Activated T-cell treated with anti-CD3 and anti-CD28 coated beads, Interleukin-2, amount 50 U/mL, for 24 hours (primary cell): ENCODE results near the gene RAD51B.

Experiments used
- DNase-seq: peaks from one replicate; pipeline ENCODE4 v3.0.0-alpha.2; 2020
- H3K27ac Mint-ChIP-seq: 2 replicates; pipeline ENCODE4 v1.8.0; 2020; ENCODE audit warnings: mild to moderate bottlenecking, mixed read lengths
- H3K27me3 Mint-ChIP-seq: 2 replicates; pipeline ENCODE4 v1.8.0; 2020; ENCODE audit warnings: mixed read lengths
- H3K36me3 Mint-ChIP-seq: 2 replicates; pipeline ENCODE4 v1.8.0; 2020; ENCODE audit warnings: low read depth, mixed read lengths
- H3K4me1 Mint-ChIP-seq: 2 replicates; pipeline ENCODE4 v1.8.0; 2020; ENCODE audit warnings: low read depth, mixed read lengths
- H3K4me3 Mint-ChIP-seq: 2 replicates; pipeline ENCODE4 v1.8.0; 2020; ENCODE audit warnings: mild to moderate bottlenecking, moderate library complexity, mixed read lengths
- H3K9me3 Mint-ChIP-seq: 2 replicates; pipeline ENCODE4 v1.8.0; 2020; ENCODE audit warnings: mixed read lengths

The RAD51B gene

GRCh38 chr14:68663385-68664076 is 844.0 kb downstream of the RAD51B start:
- no peaks in the 10 kb centered on the region for H3K27me3 Mint-ChIP-seq
- peaks cover 60% of the 10 kb centered on the region for H3K4me1 Mint-ChIP-seq
- peak overlapping the region; percentile 44 for H3K4me3 Mint-ChIP-seq

GRCh38 chr14:68664225-68664681 is 844.7 kb downstream of the RAD51B start:
- Mint-ChIP-seq H3K36me3 (no peaks in the 10 kb centered on the region), H3K4me3 (peak overlapping the region; percentile 44), H3K9me3 (peaks cover 7% of the 10 kb centered on the region), H3K27me3 (no peaks in the 10 kb centered on the region), H3K4me1 (peaks cover 60% of the 10 kb centered on the region), H3K27ac (peak overlapping the region; percentile 80)
- no peak for DNase-seq

More at GRCh38 chr14:68663385-68664076, 844.0 kb downstream of the RAD51B start:
- peaks cover 7% of the 10 kb centered on the region for H3K9me3 Mint-ChIP-seq
- H3K36me3 Mint-ChIP-seq, result no peaks in the 10 kb centered on the region
- peak; percentile 64 for DNase-seq
- peak overlapping the region; percentile 80 for H3K27ac Mint-ChIP-seq

GRCh38 chr14:68665131-68665530 is 845.6 kb downstream of the RAD51B start:
- peaks cover 60% of the 10 kb centered on the region for H3K4me1 Mint-ChIP-seq
- no peak for DNase-seq
- H3K9me3 Mint-ChIP-seq, result peaks cover 7% of the 10 kb centered on the region
- no peak overlapping the region for H3K4me3 Mint-ChIP-seq
- no peaks in the 10 kb centered on the region for H3K27me3 Mint-ChIP-seq
- peak overlapping the region; percentile 80 for H3K27ac Mint-ChIP-seq
- H3K36me3 Mint-ChIP-seq, result no peaks in the 10 kb centered on the region

GRCh38 chr14:68665792-68666204 is 846.2 kb downstream of the RAD51B start:
- Mint-ChIP-seq H3K9me3 (peaks cover 7% of the 10 kb centered on the region), H3K36me3 (no peaks in the 10 kb centered on the region), H3K4me1 (peaks cover 56% of the 10 kb centered on the region), H3K4me3 (no peak overlapping the region), H3K27me3 (no peaks in the 10 kb centered on the region), H3K27ac (no peak overlapping the region)
- no peak for DNase-seq

- Mint-ChIP-seq H3K36me3 (no peaks in the 10 kb centered on the region), H3K4me3 (no peak overlapping the region), H3K9me3 (peaks cover 7% of the 10 kb centered on the region), H3K27me3 (no peaks in the 10 kb centered on the region), H3K4me1 (peaks cover 53% of the 10 kb centered on the region), H3K27ac (no peak overlapping the region)
- DNase-seq, result no peak
These were observed 846.7 kb downstream of the RAD51B start for GRCh38 chr14:68666236-68666635.

GRCh38 chr14:68666899-68667298 is 847.3 kb downstream of the RAD51B start:
- H3K4me1 Mint-ChIP-seq, result peaks cover 49% of the 10 kb centered on the region

GRCh38 chr14:68667313-68667791 is 847.8 kb downstream of the RAD51B start:
- Mint-ChIP-seq H3K27ac (no peak overlapping the region), H3K4me3 (no peak overlapping the region), H3K27me3 (no peaks in the 10 kb centered on the region), H3K9me3 (peaks cover 5% of the 10 kb centered on the region), H3K36me3 (no peaks in the 10 kb centered on the region), H3K4me1 (peaks cover 44% of the 10 kb centered on the region)
- no peak for DNase-seq

More at GRCh38 chr14:68666899-68667298, 847.3 kb downstream of the RAD51B start:
- Mint-ChIP-seq H3K9me3 (peaks cover 7% of the 10 kb centered on the region), H3K27ac (no peak overlapping the region), H3K4me3 (no peak overlapping the region), H3K27me3 (no peaks in the 10 kb centered on the region), H3K36me3 (no peaks in the 10 kb centered on the region)
- no peak for DNase-seq

GRCh38 chr14:68668028-68668427 is 848.4 kb downstream of the RAD51B start:
- H3K27ac Mint-ChIP-seq, result no peak overlapping the region
- no peaks in the 10 kb centered on the region for H3K36me3 Mint-ChIP-seq
- peaks cover 42% of the 10 kb centered on the region for H3K4me1 Mint-ChIP-seq
- peaks cover 5% of the 10 kb centered on the region for H3K9me3 Mint-ChIP-seq
- H3K4me3 Mint-ChIP-seq, result no peak overlapping the region
- no peak for DNase-seq
- H3K27me3 Mint-ChIP-seq, result no peaks in the 10 kb centered on the region

- no peak for DNase-seq
- Mint-ChIP-seq H3K36me3 (no peaks in the 10 kb centered on the region), H3K4me3 (no peak overlapping the region), H3K27ac (no peak overlapping the region), H3K4me1 (peaks cover 37% of the 10 kb centered on the region), H3K9me3 (peaks cover 5% of the 10 kb centered on the region), H3K27me3 (no peaks in the 10 kb centered on the region)
These were observed 849.0 kb downstream of the RAD51B start for GRCh38 chr14:68668531-68668930.

GRCh38 chr14:68669111-68669511 is 849.5 kb downstream of the RAD51B start:
- H3K4me1 Mint-ChIP-seq, result peaks cover 31% of the 10 kb centered on the region
- H3K4me3 Mint-ChIP-seq, result no peak overlapping the region
- no peak overlapping the region for H3K27ac Mint-ChIP-seq
- no peak for DNase-seq
- peaks cover 5% of the 10 kb centered on the region for H3K9me3 Mint-ChIP-seq
- no peaks in the 10 kb centered on the region for H3K27me3 Mint-ChIP-seq
- H3K36me3 Mint-ChIP-seq, result no peaks in the 10 kb centered on the region

- Mint-ChIP-seq H3K27ac (no peak overlapping the region), H3K36me3 (no peaks in the 10 kb centered on the region), H3K9me3 (peaks cover 4% of the 10 kb centered on the region), H3K4me3 (no peak overlapping the region), H3K4me1 (peaks cover 27% of the 10 kb centered on the region), H3K27me3 (no peaks in the 10 kb centered on the region)
- DNase-seq, result no peak
These were observed 850.2 kb downstream of the RAD51B start for GRCh38 chr14:68669603-68670358.

- Mint-ChIP-seq H3K27ac (no peak overlapping the region), H3K4me1 (peaks cover 25% of the 10 kb centered on the region), H3K9me3 (no peaks in the 10 kb centered on the region), H3K36me3 (no peaks in the 10 kb centered on the region), H3K4me3 (no peak overlapping the region), H3K27me3 (no peaks in the 10 kb centered on the region)
- no peak for DNase-seq
These were observed 850.8 kb downstream of the RAD51B start for GRCh38 chr14:68670359-68670715.

- Mint-ChIP-seq H3K9me3 (no peaks in the 10 kb centered on the region), H3K27ac (no peak overlapping the region), H3K36me3 (no peaks in the 10 kb centered on the region), H3K4me3 (no peak overlapping the region), H3K27me3 (no peaks in the 10 kb centered on the region), H3K4me1 (peaks cover 12% of the 10 kb centered on the region)
- no peak for DNase-seq
These were observed 852.3 kb downstream of the RAD51B start for GRCh38 chr14:68671909-68672308.

GRCh38 chr14:68672609-68673285 is 853.2 kb downstream of the RAD51B start:
- DNase-seq, result no peak

More at GRCh38 chr14:68672609-68673285, 853.2 kb downstream of the RAD51B start:
- Mint-ChIP-seq H3K9me3 (no peaks in the 10 kb centered on the region), H3K4me1 (peaks cover 14% of the 10 kb centered on the region), H3K4me3 (no peak overlapping the region), H3K36me3 (no peaks in the 10 kb centered on the region), H3K27ac (no peak overlapping the region), H3K27me3 (no peaks in the 10 kb centered on the region)
